ENCODE data around the gene TRIM66.

TRIM66 gene

GRCh38 chr11:8654503-8654902 is 28.0 kb downstream of the TRIM66 start:
- DNase-seq = no peak

GRCh38 chr11:8652140-8652539 is 30.3 kb downstream of the TRIM66 start:
- DNase-seq = no peak

GRCh38 chr11:8650401-8650990 is 32.0 kb downstream of the TRIM66 start:
- DNase-seq = no peak

- DNase-seq = no peak
These were observed 33.1 kb downstream of the TRIM66 start for GRCh38 chr11:8649361-8649760.

GRCh38 chr11:8646873-8647272 is 35.6 kb downstream of the TRIM66 start:
- DNase-seq = no peak

GRCh38 chr11:8642196-8642841 is 40.1 kb downstream of the TRIM66 start:
- no peak for DNase-seq

GRCh38 chr11:8641332-8641731 is 41.1 kb downstream of the TRIM66 start:
- DNase-seq = no peak

- DNase-seq = no peak
These were observed 42.1 kb downstream of the TRIM66 start for GRCh38 chr11:8640267-8640906.

- DNase-seq = no peak
These were observed 42.8 kb downstream of the TRIM66 start for GRCh38 chr11:8639655-8640054.

- no peak for DNase-seq
These were observed 44.2 kb downstream of the TRIM66 start for GRCh38 chr11:8638300-8638699.

- DNase-seq = no peak
These were observed 46.3 kb downstream of the TRIM66 start for GRCh38 chr11:8636127-8636526.

GRCh38 chr11:8634498-8634897 is 48.0 kb downstream of the TRIM66 start:
- DNase-seq = no peak

- DNase-seq = no peak
These were observed 50.9 kb downstream of the TRIM66 start for GRCh38 chr11:8631395-8632118.

GRCh38 chr11:8624698-8625097 is 57.8 kb downstream of the TRIM66 start:
- no peak for DNase-seq

- no peak for DNase-seq
These were observed 61.3 kb downstream of the TRIM66 start for GRCh38 chr11:8621147-8621546.

GRCh38 chr11:8617063-8617462 is 65.4 kb downstream of the TRIM66 start:
- no peak for DNase-seq

- DNase-seq = no peak
These were observed 67.0 kb downstream of the TRIM66 start for GRCh38 chr11:8615291-8616032.

- DNase-seq = no peak
These were observed 68.0 kb downstream of the TRIM66 start for GRCh38 chr11:8614497-8614896.

GRCh38 chr11:8613036-8613435 is 69.4 kb downstream of the TRIM66 start:
- no peak for DNase-seq

- DNase-seq = no peak
These were observed 69.9 kb downstream of the TRIM66 start for GRCh38 chr11:8612522-8612921.

- no peak for DNase-seq
These were observed 71.8 kb downstream of the TRIM66 start for GRCh38 chr11:8610532-8611116.

- no peak for DNase-seq
These were observed 73.8 kb downstream of the TRIM66 start for GRCh38 chr11:8608652-8609051.

Measured in activated CD4-positive, alpha-beta T cell treated with anti-CD3 and anti-CD28 coated beads, Interleukin-2, amount 50 U/mL, for 48 hours (primary cell).